HEK293 (cell line): ENCODE measurements around the gene APRT.

Source experiments
- CTCF ChIA-PET: fragments of 350-600 bp; formaldehyde crosslinking; extraction: SDS; loops from one replicate; lab custom pipeline; 2021; ENCODE audit warnings: antibody characterized with exemption; lab: Yijun Ruan, JAX
- POLR2A ChIA-PET: fragments of 300-600 bp; formaldehyde crosslinking; extraction: SDS; loops from one replicate; lab custom pipeline; 2020; ENCODE audit warnings: antibody characterized with exemption, inconsistent platforms; lab: Yijun Ruan, JAX
- H3K27ac ChIP-seq: fragments of 200-500 bp; sonication (Bioruptor generic); 2 replicates; pipeline ENCODE4 v1.5.1; 2014; ENCODE audit warnings: low read depth, low read length, control low read depth, inconsistent platforms; ENCODE audit errors: extremely low read depth
- H3K36me3 ChIP-seq, 2 experiments: fragments of 200-500 bp in 1 of 2; sonication (Bioruptor generic) in 1 of 2; 1 replicate in 1 of 2; 2 replicates in 1 of 2; pipeline ENCODE4 v1.5.1; 2014 to 2017; ENCODE audit warnings: inconsistent platforms in 2 of 2, low read length in 2 of 2; ENCODE audit not compliant: control insufficient read depth in 2 of 2, insufficient read depth in 1 of 2
- H3K4me1 ChIP-seq: fragments of 200-500 bp; sonication (Bioruptor generic); 2 replicates; pipeline ENCODE4 v1.5.1; 2014; ENCODE audit warnings: mild to moderate bottlenecking, low read length, inconsistent platforms; ENCODE audit not compliant: control insufficient read depth, insufficient read depth
- H3K4me3 ChIP-seq: 2 replicates; pipeline ENCODE4 v1.5.1; 2011; ENCODE audit warnings: low read depth, mild to moderate bottlenecking, control low read depth, low read length, moderate library complexity
- H3K9me3 ChIP-seq: fragments of 200-500 bp; sonication (Bioruptor generic); 2 replicates; pipeline ENCODE4 v1.5.1; 2014; ENCODE audit warnings: low read depth, low read length, inconsistent platforms; ENCODE audit not compliant: control insufficient read depth, insufficient read depth
- GLIS1 ChIP-seq: fragments of 450-650 bp; formaldehyde crosslinking; IDR thresholded peaks from 2 replicates; pipeline ENCODE4 v1.5.1; 2016; ENCODE audit warnings: missing biosample characterization, missing genetic modification characterization
- GLIS2 ChIP-seq: fragments of 450-650 bp; formaldehyde crosslinking; IDR thresholded peaks from 2 replicates; pipeline ENCODE4 v1.5.1; 2016; ENCODE audit warnings: missing biosample characterization, missing genetic modification characterization
- KLF17 ChIP-seq: fragments of 450-650 bp; formaldehyde crosslinking; IDR thresholded peaks from 2 replicates; pipeline ENCODE4 v1.5.1; 2016; ENCODE audit warnings: missing biosample characterization, missing genetic modification characterization
- SCRT1 ChIP-seq: fragments of 450-650 bp; formaldehyde crosslinking; IDR thresholded peaks from 2 replicates; pipeline ENCODE4 v1.5.1; 2016; ENCODE audit warnings: missing biosample characterization, missing genetic modification characterization, borderline replicate concordance
- SP7 ChIP-seq: fragments of 450-650 bp; formaldehyde crosslinking; IDR thresholded peaks from 2 replicates; pipeline ENCODE4 v1.5.1; 2016; ENCODE audit warnings: missing biosample characterization, missing genetic modification characterization
- TRIM28 ChIP-seq: IDR thresholded peaks from 2 replicates; pipeline ENCODE4 v1.6.1; 2011; ENCODE audit warnings: low read length, control low read depth, borderline replicate concordance
- WT1 ChIP-seq: fragments of 450-650 bp; formaldehyde crosslinking; IDR thresholded peaks from 2 replicates; pipeline ENCODE4 v1.5.1; 2016; ENCODE audit warnings: missing biosample characterization, missing genetic modification characterization
- YY2 ChIP-seq: fragments of 450-650 bp; formaldehyde crosslinking; IDR thresholded peaks from 2 replicates; pipeline ENCODE4 v1.5.1; 2016; ENCODE audit warnings: missing biosample characterization, missing genetic modification characterization
- ZBTB17 ChIP-seq: fragments of 450-650 bp; formaldehyde crosslinking; IDR thresholded peaks from 2 replicates; pipeline ENCODE4 v1.5.1; 2016; ENCODE audit warnings: missing biosample characterization, missing genetic modification characterization
- ZBTB20 ChIP-seq: fragments of 450-650 bp; formaldehyde crosslinking; IDR thresholded peaks from 2 replicates; pipeline ENCODE4 v1.5.1; 2016; ENCODE audit warnings: missing biosample characterization, missing genetic modification characterization
- ZBTB48 ChIP-seq: fragments of 450-650 bp; formaldehyde crosslinking; IDR thresholded peaks from 2 replicates; pipeline ENCODE4 v1.5.1; 2016; ENCODE audit warnings: missing biosample characterization, missing genetic modification characterization
- ZBTB8A ChIP-seq: fragments of 450-650 bp; formaldehyde crosslinking; IDR thresholded peaks from 2 replicates; pipeline ENCODE4 v1.5.1; 2016; ENCODE audit warnings: missing biosample characterization, missing genetic modification characterization
- ZNF132 ChIP-seq: fragments of 450-650 bp; formaldehyde crosslinking; IDR thresholded peaks from 2 replicates; pipeline ENCODE4 v1.5.1; 2017; ENCODE audit warnings: missing biosample characterization, missing genetic modification characterization, borderline replicate concordance
- ZNF184 ChIP-seq: fragments of 450-650 bp; IDR thresholded peaks from 2 replicates; pipeline ENCODE4 v1.5.1; 2018; ENCODE audit warnings: missing biosample characterization, mild to moderate bottlenecking, missing genetic modification characterization
- ZNF335 ChIP-seq: fragments of 450-650 bp; formaldehyde crosslinking; conservative IDR thresholded peaks from 2 replicates; pipeline ENCODE4 v1.5.1; 2016; ENCODE audit warnings: missing biosample characterization, missing genetic modification characterization
- ZNF341 ChIP-seq: fragments of 450-650 bp; formaldehyde crosslinking; IDR thresholded peaks from 2 replicates; pipeline ENCODE4; 2016; ENCODE audit warnings: low read depth, missing biosample characterization, missing genetic modification characterization
- ZNF350 ChIP-seq: fragments of 450-650 bp; formaldehyde crosslinking; IDR thresholded peaks from 2 replicates; pipeline ENCODE4 v1.5.0; 2017; ENCODE audit warnings: missing biosample characterization, mild to moderate bottlenecking, missing genetic modification characterization
- ZNF423 ChIP-seq: fragments of 450-650 bp; formaldehyde crosslinking; IDR thresholded peaks from 2 replicates; pipeline ENCODE4 v1.5.1; 2016; ENCODE audit warnings: missing biosample characterization, missing genetic modification characterization
- ZNF501 ChIP-seq: fragments of 450-650 bp; formaldehyde crosslinking; IDR thresholded peaks from 2 replicates; pipeline ENCODE4 v1.5.1; 2016; ENCODE audit warnings: missing biosample characterization, missing genetic modification characterization
- ZNF558 ChIP-seq: fragments of 450-650 bp; formaldehyde crosslinking; IDR thresholded peaks from 2 replicates; pipeline ENCODE4 v1.5.1; 2016; ENCODE audit warnings: missing biosample characterization, missing genetic modification characterization
- ZNF610 ChIP-seq: fragments of 450-650 bp; formaldehyde crosslinking; IDR thresholded peaks from 2 replicates; pipeline ENCODE4 v1.5.1; 2016; ENCODE audit warnings: missing biosample characterization, missing genetic modification characterization, borderline replicate concordance
- ZNF664 ChIP-seq: fragments of 450-650 bp; formaldehyde crosslinking; IDR thresholded peaks from 2 replicates; pipeline ENCODE4 v1.5.1; 2016; ENCODE audit warnings: missing biosample characterization, missing genetic modification characterization
- ZNF692 ChIP-seq: fragments of 450-650 bp; formaldehyde crosslinking; IDR thresholded peaks from 2 replicates; pipeline ENCODE4 v1.5.1; 2016; ENCODE audit warnings: missing biosample characterization, missing genetic modification characterization
- ZSCAN18 ChIP-seq: fragments of 450-650 bp; formaldehyde crosslinking; IDR thresholded peaks from 2 replicates; pipeline ENCODE4 v1.5.1; 2016; ENCODE audit warnings: missing biosample characterization, missing genetic modification characterization
- TF ChIP-seq, protein P1 (sequence below): fragments of 450-650 bp; formaldehyde crosslinking; IDR thresholded peaks from 2 replicates; pipeline ENCODE4 v1.5.1; 2017; ENCODE audit warnings: missing biosample characterization, missing genetic modification characterization
- TF ChIP-seq, protein P2 (sequence below): fragments of 450-650 bp; formaldehyde crosslinking; IDR thresholded peaks from 2 replicates; pipeline ENCODE4 v1.5.1; 2016; ENCODE audit warnings: missing biosample characterization, missing genetic modification characterization

APRT gene

DNA sequence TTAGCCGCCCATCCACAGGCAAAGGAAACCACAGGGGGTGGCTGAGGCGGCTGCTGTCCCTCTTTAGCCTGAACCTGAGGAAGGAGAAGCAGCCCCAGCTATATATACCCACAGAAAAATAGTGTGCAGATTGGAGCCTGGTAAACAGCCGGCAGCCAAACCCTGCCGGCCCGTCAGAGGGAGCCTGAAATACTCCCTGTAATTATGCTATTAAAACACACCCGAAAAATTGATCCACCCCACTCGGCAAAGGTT is 33.5 kb downstream of the APRT start:
- Histone ChIP-seq H3K9me3 (no peaks in the 10 kb centered on the region), H3K36me3 (no peaks in the 10 kb centered on the region), H3K4me1 (peaks cover 35% of the 10 kb centered on the region), H3K4me3 (no peak overlapping the region), H3K27ac (no peak overlapping the region)
- CTCF ChIA-PET: no interaction called here
- no peak for TF ChIP-seq ZNF350 (tag by site-specific recombination)
- 0 out of 2 replicates have a peak, but pooled peaks have one; percentile 26 for TF ChIP-seq ZBTB8A (tag by site-specific recombination)
- 0 out of 2 replicates have a peak, but pooled peaks have one; percentile 25 for TF ChIP-seq SP7
- POLR2A ChIA-PET: no interaction called here

DNA sequence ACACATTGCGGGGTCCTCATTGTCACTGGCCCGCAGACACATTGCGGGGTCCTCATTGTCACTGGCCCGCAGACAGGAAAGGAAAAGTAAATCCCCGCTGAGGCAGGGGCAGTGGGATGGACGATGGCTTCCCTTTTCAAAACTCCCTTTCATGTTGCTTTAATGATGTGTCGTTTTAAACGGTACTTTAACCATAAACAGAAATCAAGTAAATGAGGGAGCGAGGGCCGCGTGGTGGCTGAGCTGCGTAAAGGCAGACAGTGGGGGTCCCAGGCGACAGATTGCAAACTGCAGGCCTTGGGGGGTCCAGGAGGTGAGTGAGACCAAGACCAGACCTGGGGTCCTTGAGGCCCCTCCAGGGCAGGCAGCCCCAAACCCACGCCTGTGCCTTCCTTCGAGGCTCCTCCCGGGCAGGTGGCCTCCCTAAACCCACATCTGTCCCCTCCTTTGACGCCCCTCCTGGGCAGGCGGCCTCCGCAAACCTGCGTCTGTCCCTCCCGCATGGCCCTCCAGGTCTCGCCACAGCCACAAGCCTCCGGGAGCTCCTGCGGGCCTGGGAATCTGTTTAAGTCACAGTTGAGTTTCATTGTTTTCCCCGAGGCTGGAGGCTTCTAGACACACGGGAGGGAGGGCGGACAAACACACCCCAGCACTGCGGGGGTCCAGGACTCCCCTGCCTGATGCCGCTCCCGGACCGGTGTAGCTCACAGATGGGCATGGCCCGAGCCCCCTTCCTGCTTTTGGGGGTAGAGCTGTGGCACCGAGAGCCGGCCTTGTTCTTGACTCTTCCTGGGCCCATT is 34.1 kb downstream of the APRT start:
- H3K4me3 ChIP-seq: no peak overlapping the region
- no peaks in the 10 kb centered on the region for H3K36me3 ChIP-seq
- no peak overlapping the region for H3K27ac ChIP-seq
- H3K4me1 ChIP-seq: peaks cover 31% of the 10 kb centered on the region
- ChIA-PET CTCF (interaction anchor here (0.7 kb wide), 1 partner anchor 345 kb away, joined by 3 read pairs; no protein-coding TSS in a partner anchor), POLR2A (no interaction called here)
- H3K9me3 ChIP-seq: no peaks in the 10 kb centered on the region
- TF ChIP-seq GLIS1 (tag by site-specific recombination) (peak; percentile 84), GLIS2 (tag by site-specific recombination) (peak; percentile 41; the same call in 1 of the 2 replicates), ZNF335 (tag by site-specific recombination) (no peak), YY2 (tag by site-specific recombination) (no peak), ZNF664 (no peak), ZNF610 (tag by site-specific recombination) (0 out of 2 replicates have a peak, but pooled peaks have one; percentile 21), ZNF558 (tag by site-specific recombination) (no peak), SCRT1 (tag by site-specific recombination) (0 out of 2 replicates have a peak, but pooled peaks have one; percentile 10), KLF17 (tag by site-specific recombination) (peak; percentile 78), ZNF184 (tag by site-specific recombination) (no peak), ZNF692 (tag by site-specific recombination) (0 out of 2 replicates have a peak, but pooled peaks have one; percentile 15), TRIM28 (no peak), ZBTB48 (tag by site-specific recombination) (no peak), ZSCAN18 (tag by site-specific recombination) (no peak), ZBTB20 (tag by site-specific recombination) (peak; percentile 99), ZNF341 (peak; percentile 33), ZBTB17 (tag by site-specific recombination) (0 out of 2 replicates have a peak, but pooled peaks have one; percentile 33), ZNF501 (tag by site-specific recombination) (no peak), ZNF423 (tag by site-specific recombination) (peak; percentile 61; the same call in 1 of the 2 replicates), WT1 (tag by site-specific recombination) (peak; percentile 75; the same call in 1 of the 2 replicates), ZNF132 (tag by site-specific recombination) (no peak), ZBTB8A (tag by site-specific recombination) (peak; percentile 74)
- TF ChIP-seq, protein P1, sequence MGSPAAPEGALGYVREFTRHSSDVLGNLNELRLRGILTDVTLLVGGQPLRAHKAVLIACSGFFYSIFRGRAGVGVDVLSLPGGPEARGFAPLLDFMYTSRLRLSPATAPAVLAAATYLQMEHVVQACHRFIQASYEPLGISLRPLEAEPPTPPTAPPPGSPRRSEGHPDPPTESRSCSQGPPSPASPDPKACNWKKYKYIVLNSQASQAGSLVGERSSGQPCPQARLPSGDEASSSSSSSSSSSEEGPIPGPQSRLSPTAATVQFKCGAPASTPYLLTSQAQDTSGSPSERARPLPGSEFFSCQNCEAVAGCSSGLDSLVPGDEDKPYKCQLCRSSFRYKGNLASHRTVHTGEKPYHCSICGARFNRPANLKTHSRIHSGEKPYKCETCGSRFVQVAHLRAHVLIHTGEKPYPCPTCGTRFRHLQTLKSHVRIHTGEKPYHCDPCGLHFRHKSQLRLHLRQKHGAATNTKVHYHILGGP: no peak
- TF ChIP-seq, protein P2, sequence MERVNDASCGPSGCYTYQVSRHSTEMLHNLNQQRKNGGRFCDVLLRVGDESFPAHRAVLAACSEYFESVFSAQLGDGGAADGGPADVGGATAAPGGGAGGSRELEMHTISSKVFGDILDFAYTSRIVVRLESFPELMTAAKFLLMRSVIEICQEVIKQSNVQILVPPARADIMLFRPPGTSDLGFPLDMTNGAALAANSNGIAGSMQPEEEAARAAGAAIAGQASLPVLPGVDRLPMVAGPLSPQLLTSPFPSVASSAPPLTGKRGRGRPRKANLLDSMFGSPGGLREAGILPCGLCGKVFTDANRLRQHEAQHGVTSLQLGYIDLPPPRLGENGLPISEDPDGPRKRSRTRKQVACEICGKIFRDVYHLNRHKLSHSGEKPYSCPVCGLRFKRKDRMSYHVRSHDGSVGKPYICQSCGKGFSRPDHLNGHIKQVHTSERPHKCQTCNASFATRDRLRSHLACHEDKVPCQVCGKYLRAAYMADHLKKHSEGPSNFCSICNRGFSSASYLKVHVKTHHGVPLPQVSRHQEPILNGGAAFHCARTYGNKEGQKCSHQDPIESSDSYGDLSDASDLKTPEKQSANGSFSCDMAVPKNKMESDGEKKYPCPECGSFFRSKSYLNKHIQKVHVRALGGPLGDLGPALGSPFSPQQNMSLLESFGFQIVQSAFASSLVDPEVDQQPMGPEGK (tag by site-specific recombination): peak; percentile 39; the same call in 1 of the 2 replicates
